ENCODE data around the gene CD164.
"Not testable (repeated sequence)": the region's sequence is repeated elsewhere in the genome, so short reads cannot be mapped to it uniquely, and the experiment has no call there.

The CD164 gene

DNA sequence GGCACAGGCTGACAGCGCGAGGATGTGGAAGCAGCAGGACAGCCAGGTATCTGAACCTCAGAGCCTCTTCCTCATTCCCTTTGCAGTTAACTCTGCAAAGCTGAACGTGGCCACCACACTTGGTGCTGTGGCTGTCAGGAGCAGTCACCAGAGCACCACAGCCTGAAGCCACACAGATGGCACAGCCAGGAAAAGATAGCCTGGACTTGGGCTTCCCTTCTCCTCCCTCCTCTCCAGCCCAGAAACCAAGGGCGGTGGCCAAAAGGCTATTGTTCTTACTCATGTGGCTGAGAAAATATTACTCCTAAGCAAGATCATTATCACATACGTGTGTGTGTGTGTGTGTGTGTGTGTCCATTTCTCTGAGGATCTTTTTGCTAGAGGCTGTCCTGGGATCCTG, 39.8 kb downstream of the CD164 start:
- no peak for TF ChIP-seq ZNF274 (IDR thresholded peaks at IDR 0.05; ENCODE audit: low read depth, low read length)
- H3K4me3 ChIP-seq (ENCODE audit: low read length): no peak overlapping the region

DNA sequence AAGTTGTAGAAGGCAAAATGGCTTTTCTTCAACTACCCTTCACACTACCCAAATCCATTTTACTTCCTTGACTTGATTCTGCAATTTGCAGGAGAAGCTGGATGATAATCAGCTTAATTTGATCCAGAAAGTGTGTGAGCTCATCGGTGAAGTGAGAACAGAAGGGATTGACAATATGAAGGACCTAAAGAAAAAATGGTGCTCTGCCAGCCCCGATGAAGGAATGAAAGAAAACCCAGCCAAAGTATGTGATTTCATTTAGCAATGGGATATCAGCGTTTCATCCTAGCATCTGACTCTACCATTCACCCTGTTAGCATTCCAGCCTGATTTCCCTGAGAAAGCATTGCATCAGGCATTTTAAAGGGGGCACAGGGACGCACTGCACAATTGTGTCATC, 41.5 kb downstream of the CD164 start:
- TF ChIP-seq ZNF274 (IDR thresholded peaks at IDR 0.05; ENCODE audit: low read depth, low read length): no peak
- no peak overlapping the region for H3K4me3 ChIP-seq (ENCODE audit: low read length)

DNA sequence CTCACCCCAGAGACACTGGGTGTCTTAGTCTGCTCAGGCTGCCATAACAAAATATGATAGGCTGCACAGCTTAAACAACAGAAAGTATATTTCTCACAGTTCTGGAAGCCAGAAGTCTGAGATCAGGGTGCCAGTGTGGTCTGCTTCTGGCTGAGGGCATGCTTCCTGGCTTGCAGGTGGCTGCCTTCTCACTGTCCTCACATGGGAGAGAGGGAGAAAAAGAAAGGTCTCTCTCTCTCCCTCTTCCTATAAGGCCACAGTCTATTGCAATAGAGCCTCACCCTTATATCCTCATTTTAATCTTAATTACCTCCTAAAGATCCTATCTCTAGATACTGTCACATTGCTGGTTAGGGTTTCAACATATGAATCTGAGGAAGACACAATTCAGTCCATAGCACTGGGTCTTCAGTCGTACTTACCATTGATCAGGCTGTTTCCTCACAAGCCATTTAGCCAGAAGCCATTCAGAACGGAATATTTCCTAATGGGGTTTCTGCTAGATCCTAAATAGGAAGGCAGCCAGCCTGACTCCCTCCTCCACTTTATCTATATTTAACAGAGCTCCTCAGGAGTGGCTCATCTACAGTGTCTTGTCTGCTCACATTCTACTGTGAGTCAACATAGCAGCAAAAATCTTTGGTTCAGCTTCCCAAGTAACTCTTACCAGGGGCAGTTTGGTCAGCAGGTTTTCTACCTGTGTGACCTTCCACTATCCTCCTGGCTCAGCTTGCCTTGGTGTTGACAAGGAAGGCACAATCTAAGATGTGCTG, 42.2 kb downstream of the CD164 start:
- no peak for TF ChIP-seq ZNF274 (IDR thresholded peaks at IDR 0.05; ENCODE audit: low read depth, low read length)
- H3K4me3 ChIP-seq (ENCODE audit: low read length): no peak overlapping the region

DNA sequence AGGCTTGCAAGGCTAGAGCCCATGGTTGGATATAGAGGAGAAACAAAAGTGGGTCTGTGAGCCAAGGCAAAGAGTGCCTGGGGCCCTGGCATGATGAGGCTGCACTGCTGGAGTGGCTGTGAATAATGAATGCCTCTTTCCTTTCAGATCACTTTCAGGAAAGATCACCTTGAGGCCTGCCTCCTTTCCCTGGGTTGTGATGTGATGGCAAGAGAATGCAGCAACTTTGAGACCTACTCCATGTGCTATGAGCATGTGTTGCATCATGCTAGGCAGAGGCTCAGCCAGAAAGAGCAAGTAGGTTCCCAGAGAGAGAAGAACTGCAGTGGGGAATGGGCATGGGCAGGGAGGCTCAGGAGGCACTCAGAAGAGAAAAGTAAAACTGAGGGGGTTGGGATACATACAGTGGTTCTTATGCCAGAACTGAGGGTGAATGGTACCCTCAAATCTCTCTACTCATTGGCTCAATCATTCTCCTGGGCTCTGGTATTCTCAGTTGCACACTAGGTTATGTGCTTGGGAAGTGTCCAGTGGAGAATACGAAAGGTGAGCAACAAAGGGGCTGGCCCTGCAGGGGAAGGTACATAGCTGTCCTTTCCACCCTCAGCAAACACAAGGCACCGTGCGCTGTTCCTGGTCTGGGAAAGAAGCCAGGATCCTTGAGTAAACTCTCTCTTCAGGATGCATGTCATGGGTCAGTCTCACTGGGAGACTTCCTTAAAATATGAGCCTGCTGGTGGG, 45.9 kb downstream of the CD164 start:
- TF ChIP-seq ZNF274 (IDR thresholded peaks at IDR 0.05; ENCODE audit: low read depth, low read length): no peak
- H3K4me3 ChIP-seq (ENCODE audit: low read length): no peak overlapping the region

DNA sequence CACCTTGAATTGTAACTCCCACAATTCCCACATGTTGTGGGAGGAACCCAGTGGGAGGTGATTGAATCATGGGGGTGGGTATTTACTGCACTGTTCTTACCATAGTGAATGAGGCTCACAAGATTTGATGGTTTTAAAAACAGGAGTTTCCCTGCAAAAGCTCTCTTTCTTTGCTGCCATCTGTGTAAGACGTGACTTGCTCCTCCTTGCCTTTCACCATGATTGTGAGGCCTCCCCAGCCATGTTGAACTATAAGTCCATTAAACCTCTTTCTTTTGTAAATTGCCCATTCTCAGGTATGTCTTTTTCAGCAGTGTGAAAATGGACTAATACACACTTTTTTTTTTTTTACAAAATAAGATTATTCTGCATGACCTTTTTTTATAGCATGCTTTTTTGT, 48.4 kb downstream of the CD164 start:
- H3K4me3 ChIP-seq (ENCODE audit: low read length): not testable (repeated sequence)

DNA sequence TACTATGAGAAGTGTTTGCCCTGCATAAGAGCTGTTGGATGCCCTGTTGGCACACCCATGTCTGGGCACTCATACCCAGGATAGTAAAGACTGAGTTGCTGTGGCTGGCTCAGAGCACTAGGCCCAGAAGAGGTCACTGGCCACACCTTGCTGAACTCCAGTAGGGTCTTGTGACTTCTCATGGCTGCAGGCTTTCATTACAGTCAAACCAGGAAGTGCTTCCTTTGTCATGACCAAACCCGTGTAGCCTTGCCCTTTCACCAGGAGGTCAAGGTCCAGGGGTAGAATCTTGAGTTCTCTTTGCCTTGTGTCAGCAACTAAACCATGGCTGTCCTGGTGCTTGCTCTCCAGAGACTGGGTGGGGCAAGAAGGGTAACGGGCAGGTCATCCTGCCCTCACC, 49.5 kb downstream of the CD164 start:
- no peak for TF ChIP-seq ZNF274 (IDR thresholded peaks at IDR 0.05; ENCODE audit: low read depth, low read length)
- H3K4me3 ChIP-seq (ENCODE audit: low read length): no peak overlapping the region

DNA sequence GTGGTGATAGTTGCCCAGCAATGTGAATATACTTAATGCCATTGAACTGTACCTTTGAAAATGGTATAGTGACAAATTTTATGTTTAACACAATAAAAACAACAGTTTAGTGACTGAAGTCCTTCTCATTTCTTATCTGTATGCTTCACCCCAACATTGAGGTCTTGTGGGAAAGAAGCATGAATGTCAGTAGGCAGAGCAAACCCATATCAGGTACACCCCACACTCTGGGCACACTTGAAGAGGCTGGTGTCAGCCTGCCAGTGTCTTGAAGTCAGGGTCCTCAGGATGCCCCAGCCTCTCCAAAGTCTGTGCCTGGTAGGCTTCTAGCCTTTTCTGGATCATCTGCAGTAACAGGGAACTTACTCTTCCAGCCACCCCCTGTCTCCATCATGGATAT, 51.2 kb downstream of the CD164 start:
- no peak overlapping the region for H3K4me3 ChIP-seq (ENCODE audit: low read length)
- no peak for TF ChIP-seq ZNF274 (IDR thresholded peaks at IDR 0.05; ENCODE audit: low read depth, low read length)

DNA sequence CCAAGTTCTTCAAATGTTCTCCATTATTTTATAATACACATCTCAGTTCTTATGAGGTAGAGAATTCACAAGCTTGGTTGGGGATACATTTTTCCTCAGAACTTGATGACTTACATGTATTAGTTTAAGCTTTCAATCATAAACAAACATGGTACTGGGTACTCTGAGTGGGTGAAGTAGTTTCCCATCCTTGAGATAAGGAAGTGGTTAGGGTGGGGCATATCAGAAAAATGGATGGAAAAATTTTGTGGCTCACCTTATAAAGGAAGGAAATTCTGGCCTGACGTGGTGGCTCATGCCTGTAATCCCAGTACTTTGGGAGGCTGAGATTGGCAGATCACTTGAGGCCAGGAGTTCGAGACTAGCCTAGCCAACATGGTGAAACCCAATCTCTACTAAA, 52.0 kb downstream of the CD164 start:
- TF ChIP-seq ZNF274 (IDR thresholded peaks at IDR 0.05; ENCODE audit: low read depth, low read length): no peak
- no peak overlapping the region for H3K4me3 ChIP-seq (ENCODE audit: low read length)

DNA sequence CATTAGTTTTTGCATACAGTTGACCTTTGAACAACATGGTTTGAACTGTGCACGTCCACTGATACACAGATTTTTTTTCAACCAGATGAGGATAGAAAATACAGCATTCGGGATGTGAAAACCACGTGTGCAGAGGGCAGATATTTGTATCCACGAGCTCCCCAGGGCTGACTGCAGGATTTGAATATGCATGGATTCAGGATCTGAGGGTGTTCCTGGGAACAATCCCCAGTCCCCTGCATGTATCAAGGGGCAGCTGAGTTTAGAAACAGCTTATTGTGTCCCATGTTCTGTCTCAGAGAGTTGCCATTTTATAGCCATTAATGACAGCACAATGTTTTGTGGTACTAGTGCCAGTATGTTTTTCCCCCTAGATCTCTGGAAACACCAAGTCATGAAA, 53.6 kb downstream of the CD164 start:
- H3K4me3 ChIP-seq (ENCODE audit: low read length): no peak overlapping the region
- no peak for TF ChIP-seq ZNF274 (IDR thresholded peaks at IDR 0.05; ENCODE audit: low read depth, low read length)

DNA sequence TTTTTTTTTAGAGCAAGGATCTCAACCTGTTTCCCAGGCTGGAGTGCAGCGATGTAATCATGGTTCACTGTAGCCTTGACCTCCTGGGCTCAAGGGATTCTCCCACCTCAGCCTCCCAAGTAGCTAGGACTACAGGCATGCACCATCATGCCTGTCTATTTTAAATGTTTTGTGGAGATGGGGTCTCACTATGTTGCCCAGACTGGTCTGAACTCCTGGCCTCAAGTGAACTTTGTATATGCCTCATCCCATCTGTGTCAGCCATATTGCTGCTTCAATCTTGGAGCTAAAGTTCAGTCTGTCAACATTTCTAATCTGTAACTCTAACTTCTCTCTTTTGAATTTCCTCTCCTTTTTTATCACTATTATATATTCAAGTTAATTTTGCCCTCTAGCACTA, 54.3 kb downstream of the CD164 start:
- no peak for TF ChIP-seq ZNF274 (IDR thresholded peaks at IDR 0.05; ENCODE audit: low read depth, low read length)
- no peak overlapping the region for H3K4me3 ChIP-seq (ENCODE audit: low read length)

DNA sequence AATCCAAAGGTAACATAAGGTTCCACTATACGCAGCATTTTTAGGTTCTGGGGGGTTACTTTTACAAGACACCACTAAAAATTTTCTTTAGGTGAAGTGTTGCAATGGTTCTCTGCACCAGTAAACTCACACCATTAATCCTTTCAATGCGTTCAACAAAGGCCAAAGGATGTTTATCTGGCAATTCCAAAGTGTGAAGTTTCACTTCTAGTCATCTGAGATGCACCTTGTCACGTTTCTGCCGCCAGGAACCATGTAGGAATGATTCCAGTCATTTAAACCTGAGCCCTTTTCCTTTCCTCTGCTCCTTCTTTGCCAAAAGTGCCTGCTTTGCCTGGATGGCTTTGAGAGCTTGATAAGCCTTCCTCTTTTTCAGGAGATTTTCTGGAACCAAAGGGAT, 54.8 kb downstream of the CD164 start:
- no peak for TF ChIP-seq ZNF274 (IDR thresholded peaks at IDR 0.05; ENCODE audit: low read depth, low read length)
- H3K4me3 ChIP-seq (ENCODE audit: low read length): no peak overlapping the region

DNA sequence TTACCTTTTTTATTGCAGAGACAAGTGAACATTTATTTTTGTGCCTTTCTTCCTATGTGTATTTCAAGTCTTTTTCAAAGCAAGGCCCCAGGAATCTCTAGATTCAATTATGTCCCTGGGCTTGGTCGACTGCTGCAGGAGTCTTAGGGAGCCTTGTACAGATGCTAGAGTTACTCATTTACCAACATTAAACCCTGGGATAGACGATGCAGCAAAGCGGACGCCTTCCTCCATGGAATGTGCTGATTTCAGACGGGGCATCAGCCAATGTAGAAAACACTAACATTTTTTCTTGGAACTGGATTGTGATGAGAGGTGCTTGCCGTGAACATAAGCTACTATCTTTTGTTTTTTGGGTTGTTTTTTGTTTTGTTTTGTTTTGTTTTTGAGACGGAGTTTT, 55.9 kb downstream of the CD164 start:
- TF ChIP-seq ZNF274 (IDR thresholded peaks at IDR 0.05; ENCODE audit: low read depth, low read length): no peak
- H3K4me3 ChIP-seq (ENCODE audit: low read length): no peak overlapping the region

DNA sequence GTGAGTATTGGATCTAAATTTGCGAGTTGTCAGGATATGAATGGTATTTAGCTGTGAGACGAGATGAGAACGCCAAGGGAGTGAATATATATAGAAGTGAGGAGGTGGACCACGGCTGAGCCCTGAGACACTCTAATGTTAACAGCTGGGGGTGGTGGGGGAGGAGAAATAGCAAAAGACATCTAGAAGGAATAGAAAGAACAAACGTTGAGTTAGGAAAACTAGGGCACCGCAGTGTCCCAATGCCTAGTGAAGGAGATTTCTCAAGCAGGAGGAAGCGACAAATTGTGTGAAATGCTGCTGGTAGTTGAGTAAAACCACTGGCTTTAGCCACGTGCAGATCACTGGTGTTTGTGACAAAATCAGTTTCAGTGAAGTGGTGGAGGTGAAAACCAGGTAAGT, 56.9 kb downstream of the CD164 start:
- TF ChIP-seq ZNF274 (IDR thresholded peaks at IDR 0.05; ENCODE audit: low read depth, low read length): no peak
- no peak overlapping the region for H3K4me3 ChIP-seq (ENCODE audit: low read length)

DNA sequence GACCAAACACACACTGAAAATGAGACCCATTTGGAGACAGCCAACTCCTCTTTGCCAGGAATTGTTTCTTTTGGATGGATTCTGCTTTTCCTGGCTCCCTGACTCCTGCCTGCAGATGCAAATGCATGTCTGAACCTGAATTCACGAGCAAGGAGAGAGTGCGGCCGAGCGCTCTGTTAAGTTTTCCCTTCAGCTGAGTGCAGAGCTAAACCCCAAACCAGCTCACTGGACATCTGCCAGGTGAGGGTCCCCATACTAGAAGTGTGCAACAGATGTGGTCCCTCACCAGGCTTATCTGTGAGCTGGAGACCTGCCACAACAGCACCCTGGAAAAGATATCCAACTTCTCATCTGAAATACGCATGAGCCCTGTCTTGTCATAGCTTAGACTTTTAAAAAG, 59.0 kb downstream of the CD164 start:
- no peak overlapping the region for H3K4me3 ChIP-seq (ENCODE audit: low read length)
- no peak for TF ChIP-seq ZNF274 (IDR thresholded peaks at IDR 0.05; ENCODE audit: low read depth, low read length)

DNA sequence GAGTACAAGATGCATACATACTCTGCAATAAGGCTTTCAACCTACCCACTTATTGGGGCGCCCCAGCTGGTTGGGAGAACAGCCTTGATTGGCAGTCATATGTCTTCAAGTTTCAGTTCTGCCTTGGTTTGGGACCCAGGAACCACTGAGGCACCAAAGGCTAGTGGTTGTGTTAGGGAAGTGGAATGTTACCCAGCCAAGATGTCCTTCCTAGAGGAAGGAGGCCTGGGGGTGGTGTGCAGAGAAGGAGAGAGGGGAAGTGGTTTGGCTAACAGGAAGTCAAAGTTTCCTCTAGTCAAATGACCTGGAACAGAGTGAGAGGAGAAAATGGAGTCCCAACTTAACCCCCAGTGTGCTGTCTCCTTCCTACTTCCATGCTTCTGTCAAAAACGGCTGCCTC, 59.4 kb downstream of the CD164 start:
- no peak for TF ChIP-seq ZNF274 (IDR thresholded peaks at IDR 0.05; ENCODE audit: low read depth, low read length)
- no peak overlapping the region for H3K4me3 ChIP-seq (ENCODE audit: low read length)
